HG03097 (cell line): ENCODE results near the gene NPC1.
"Not testable (repeated sequence)": the region's sequence is repeated elsewhere in the genome, so short reads cannot be mapped to it uniquely, and the experiment has no call there.

Source experiments
- ATAC-seq: cut with Tn5 transposase; IDR thresholded peaks from one replicate; pipeline ENCODE4 v1.9.1; 2021; ENCODE audit not compliant: unreplicated experiment, low FRiP score

Gene NPC1

GRCh38 chr18:23586249-23587196, at the start of gene NPC1:
Gene NPC1, minus strand, starts transcription at chr18:23586506. Its CDS starts 163 bp downstream, at chr18:23586343.
- ATAC-seq: peak; percentile 86

- ATAC-seq: no peak
These were observed 49.7 kb upstream of the NPC1 start for GRCh38 chr18:23636071-23636399.

GRCh38 chr18:23635283-23636070, 49.2 kb upstream of the NPC1 start:
- no peak for ATAC-seq

GRCh38 chr18:23634692-23635091, 48.4 kb upstream of the NPC1 start:
- ATAC-seq: no peak

DNA sequence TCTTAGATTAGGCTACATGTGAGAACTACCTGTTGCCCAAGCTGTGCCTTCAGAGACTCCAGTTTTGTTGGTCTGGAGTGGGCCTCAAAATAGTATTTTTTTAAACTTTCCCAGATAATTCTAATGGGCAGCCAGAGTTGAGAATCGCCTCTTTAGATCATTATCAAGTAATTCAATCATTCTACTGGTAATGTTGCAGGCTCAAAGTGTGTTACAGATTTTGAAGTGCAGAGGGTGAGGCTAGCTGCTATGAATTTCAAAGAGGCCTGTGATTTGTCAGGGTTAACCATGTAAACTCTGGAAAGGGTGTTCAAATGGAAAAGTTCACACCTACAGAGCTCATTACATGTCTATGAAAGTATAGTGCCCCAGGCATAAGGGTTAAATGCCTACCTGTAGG, 46.3 kb upstream of the NPC1 start:
- ATAC-seq: no peak

GRCh38 chr18:23631746-23632145, 45.4 kb upstream of the NPC1 start:
- ATAC-seq: no peak

DNA sequence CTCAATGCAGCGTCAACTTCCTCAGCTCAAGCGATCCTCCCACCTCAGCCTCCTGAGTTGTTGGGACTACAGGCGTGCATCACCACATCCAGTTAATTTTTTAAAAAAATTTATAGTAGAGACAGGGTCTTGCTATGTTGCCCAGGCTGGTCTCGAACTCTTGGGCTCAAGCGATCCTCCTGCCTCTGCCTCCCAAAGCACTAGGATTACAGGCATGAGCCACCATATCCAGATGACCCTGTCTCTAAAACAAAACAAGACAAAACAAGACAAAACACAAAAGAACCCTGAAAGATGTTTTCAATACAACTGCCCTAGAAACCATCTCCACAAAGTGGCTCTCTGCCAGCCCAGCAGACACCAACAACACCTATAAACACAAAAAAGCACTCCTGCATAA, 45.0 kb upstream of the NPC1 start:
- ATAC-seq: no peak

- ATAC-seq: peak; percentile 91
These were observed 43.2 kb upstream of the NPC1 start for GRCh38 chr18:23629444-23629946.

- ATAC-seq: no peak
These were observed 41.7 kb upstream of the NPC1 start for GRCh38 chr18:23627970-23628369.

GRCh38 chr18:23627321-23627720, 41.0 kb upstream of the NPC1 start:
- ATAC-seq: no peak

DNA sequence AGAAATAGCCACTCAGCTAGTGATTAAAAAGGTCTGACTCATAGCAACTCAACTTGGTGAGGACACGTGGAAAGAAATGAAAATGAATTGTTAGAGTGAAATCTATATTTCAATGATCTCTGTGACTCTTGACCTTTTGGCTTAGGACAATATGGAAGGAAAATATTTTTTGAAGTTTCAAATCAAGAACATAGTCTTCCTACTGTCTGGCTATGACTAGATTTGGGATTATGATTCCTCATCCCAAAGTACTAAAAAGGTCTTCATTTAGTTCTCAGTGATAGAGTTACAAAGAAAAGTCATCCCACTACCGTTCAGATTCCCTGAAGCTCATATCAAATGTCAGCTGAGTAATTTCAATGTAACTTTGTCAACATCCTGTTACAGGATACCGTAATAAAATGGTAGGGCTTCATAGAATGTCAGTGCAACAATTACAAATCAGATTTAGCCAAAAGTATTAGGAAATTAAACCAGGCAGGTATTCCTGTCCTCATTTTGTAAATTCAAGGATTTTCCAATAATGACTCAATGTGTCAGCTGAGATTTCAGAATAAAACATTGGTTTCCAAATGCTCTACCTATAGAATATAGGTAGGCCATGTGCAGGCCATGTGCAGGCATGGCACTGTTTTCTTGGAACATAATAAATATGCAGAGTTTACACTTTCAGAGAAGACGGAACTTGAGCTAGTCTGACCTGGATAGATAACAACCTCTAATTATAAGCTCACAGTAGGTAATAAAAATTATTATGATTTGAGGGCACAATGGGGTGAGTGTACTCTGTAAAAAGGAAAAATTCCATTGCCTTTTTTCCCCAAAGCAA, 40.4 kb upstream of the NPC1 start:
- ATAC-seq: no peak

DNA sequence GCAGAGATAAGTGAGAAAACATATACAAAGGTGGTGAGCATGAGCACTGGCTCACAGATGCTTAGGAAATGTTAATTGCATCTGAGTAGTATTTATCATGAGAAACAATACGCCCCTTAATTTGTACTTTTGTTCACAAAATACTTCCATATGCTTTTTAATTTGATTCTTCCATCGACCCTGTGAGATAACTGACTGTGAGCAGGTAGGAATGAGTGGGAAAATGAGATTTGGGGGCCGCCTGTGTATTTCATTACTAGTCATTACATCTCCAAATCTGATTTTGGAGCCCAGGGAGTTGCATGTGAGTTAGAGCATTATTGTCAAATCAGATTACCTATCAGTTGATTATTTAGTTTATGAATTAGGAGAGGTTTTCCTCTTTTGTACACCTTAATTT, 36.7 kb upstream of the NPC1 start:
- ATAC-seq: no peak

GRCh38 chr18:23619388-23619881, 33.1 kb upstream of the NPC1 start:
- ATAC-seq: peak; percentile 11

DNA sequence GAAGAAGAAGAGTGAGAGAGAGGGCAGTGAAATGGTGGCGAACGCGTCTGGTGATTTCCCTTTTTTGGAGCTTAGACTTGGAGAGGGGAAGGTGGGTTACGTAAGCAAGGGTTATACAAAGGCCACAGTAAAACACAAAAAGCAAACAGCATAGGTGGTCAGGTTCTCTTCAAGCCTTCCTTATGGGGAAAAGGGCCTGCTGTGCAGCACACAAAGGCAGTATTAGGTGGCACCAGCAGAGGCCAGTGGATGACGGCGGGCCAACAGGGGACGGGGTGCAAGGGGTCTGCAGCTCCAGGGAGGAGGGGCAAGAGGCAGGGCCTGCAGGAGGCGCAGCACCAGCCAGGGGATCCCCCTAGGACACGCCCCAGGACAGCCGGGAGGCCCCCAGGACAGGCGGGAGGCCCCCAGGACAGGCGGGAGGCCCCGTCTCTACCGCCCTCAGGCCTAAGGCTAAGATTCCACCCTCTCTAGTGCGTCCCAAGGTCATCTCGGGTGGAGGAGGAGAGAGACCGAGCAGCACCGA, 32.6 kb upstream of the NPC1 start:
- ATAC-seq: peak; percentile 27

GRCh38 chr18:23617412-23618014, 31.2 kb upstream of the NPC1 start:
- ATAC-seq: peak; percentile 44

DNA sequence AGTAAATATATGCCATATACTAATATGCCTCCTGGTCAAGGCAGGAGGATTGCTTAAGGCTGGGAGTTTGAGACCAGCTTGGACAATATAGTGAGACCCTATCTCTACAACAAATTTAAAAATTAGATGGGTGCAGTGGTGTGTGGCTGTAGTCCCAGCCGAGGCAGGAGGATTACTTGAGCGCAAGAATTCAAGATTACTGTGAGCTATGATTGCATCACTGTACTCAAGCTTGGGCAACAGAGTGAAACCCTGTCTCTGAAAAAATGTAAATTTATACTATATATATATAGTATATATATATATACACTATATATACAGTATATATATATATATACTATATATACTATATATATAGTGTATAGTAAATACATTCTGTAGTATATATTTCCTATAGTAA, 30.0 kb upstream of the NPC1 start:
- no peak for ATAC-seq

- no peak for ATAC-seq
These were observed 28.6 kb upstream of the NPC1 start for GRCh38 chr18:23614891-23615290.

DNA sequence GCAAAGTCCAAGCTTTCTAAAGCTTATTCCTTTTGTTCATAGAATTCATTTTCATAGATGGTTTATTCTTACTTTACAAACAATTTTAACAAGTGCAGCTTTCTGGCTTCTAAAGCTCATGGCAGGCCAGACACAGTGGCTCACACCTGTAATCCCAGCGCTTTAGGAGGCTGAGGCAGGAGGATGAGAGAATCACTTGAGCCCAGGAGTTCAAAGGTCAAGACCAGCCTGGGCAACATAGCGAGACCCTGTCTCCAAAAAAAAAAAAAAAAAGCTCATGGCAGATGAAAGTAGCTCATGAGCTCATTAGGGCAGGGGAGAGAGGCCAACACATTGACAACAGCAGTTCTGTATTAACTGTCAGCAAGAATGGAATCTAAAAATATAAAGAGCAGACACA, 28.1 kb upstream of the NPC1 start:
- ATAC-seq: no peak

- ATAC-seq: not testable (repeated sequence)
These were observed 26.8 kb upstream of the NPC1 start for GRCh38 chr18:23613091-23613475.
